GM18951 (cell line): ENCODE measurements around the gene RNPEPL1.

Experiments used
- POLR2A ChIP-seq: IDR thresholded peaks from 4 replicates; pipeline ENCODE4 v1.6.1; 2011; ENCODE audit warnings: mild to moderate bottlenecking; ENCODE audit not compliant: insufficient read length, insufficient read depth; ENCODE audit errors: extremely low read depth
- in situ Hi-C: fragments of 300-500 bp; cut with MboI; formaldehyde crosslinking; loops from one replicate; pipeline ENCODE4 v1.12.0; 2022; ENCODE audit warnings: low sequenced_read_pairs, mixed read lengths, inconsistent platforms; ENCODE audit not compliant: unreplicated experiment

RNPEPL1 gene

GRCh38 chr2:240598311-240598911 is 30.1 kb downstream of the RNPEPL1 start:
- no peak for TF ChIP-seq POLR2A
- in situ Hi-C loops: no loop called here

GRCh38 chr2:240599141-240599583 is 30.9 kb downstream of the RNPEPL1 start:
- no peak for TF ChIP-seq POLR2A
- in situ Hi-C loops: no loop called here

- TF ChIP-seq POLR2A: no peak
- in situ Hi-C loops: no loop called here
Measured at GRCh38 chr2:240600451-240600961, 32.2 kb downstream of the RNPEPL1 start.

- TF ChIP-seq POLR2A: no peak
- in situ Hi-C loops: no loop called here
Measured at GRCh38 chr2:240601061-240601830, 33.0 kb downstream of the RNPEPL1 start.

GRCh38 chr2:240601831-240602160 is 33.5 kb downstream of the RNPEPL1 start:
- in situ Hi-C loops: no loop called here
- TF ChIP-seq POLR2A: no peak

- no peak for TF ChIP-seq POLR2A
Measured at GRCh38 chr2:240602266-240603050, 34.2 kb downstream of the RNPEPL1 start.

GRCh38 chr2:240603081-240603835 is 35.0 kb downstream of the RNPEPL1 start:
- in situ Hi-C loops: no loop called here
- no peak for TF ChIP-seq POLR2A

More at GRCh38 chr2:240602266-240603050, 34.2 kb downstream of the RNPEPL1 start:
- in situ Hi-C loops: no loop called here

GRCh38 chr2:240603846-240604245 is 35.6 kb downstream of the RNPEPL1 start:
- TF ChIP-seq POLR2A: no peak
- in situ Hi-C loops: no loop called here

- in situ Hi-C loops: no loop called here
- no peak for TF ChIP-seq POLR2A
Measured at GRCh38 chr2:240604291-240604938, 36.1 kb downstream of the RNPEPL1 start.

GRCh38 chr2:240604939-240605716 is 36.8 kb downstream of the RNPEPL1 start:
- TF ChIP-seq POLR2A: no peak
- in situ Hi-C loops: no loop called here

- in situ Hi-C loops: no loop called here
- no peak for TF ChIP-seq POLR2A
Measured at GRCh38 chr2:240605867-240606743, 37.8 kb downstream of the RNPEPL1 start.
